Measurements from ENCODE around the gene C1QTNF1.
"Not testable (repeated sequence)": the region's sequence is repeated elsewhere in the genome, so short reads cannot be mapped to it uniquely, and the experiment has no call there.

C1QTNF1 gene

DNA sequence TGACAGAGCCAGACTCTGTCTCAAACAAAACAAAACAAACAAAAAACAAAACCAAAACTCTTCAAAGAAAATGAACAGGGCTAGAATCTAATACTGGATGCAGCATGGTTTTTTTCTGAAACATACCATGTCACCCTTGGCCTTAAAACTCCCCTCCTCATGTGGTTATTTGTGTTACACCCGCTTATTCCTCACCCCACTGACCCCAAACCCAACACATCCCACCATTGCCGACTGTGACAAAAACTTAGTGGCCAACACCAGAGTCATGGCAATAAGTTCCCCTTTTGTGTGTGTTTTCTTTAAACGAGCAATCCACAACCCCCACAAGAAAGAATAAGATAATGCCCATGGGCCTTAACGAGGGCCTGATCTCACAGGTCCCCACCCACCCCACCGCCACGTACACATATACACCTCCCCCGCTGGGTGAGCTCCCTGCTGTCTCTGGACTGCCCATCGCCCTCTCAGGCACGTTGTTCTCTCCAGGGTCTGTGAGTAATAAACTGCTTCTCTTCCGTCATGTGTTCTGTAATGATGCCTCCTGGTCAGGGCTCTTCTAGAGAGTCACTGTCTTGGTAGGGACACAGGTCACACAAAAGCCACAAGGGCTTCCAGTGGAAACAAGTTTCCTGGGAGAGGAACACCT, 33.9 kb downstream of the C1QTNF1 start:
- DNase-seq: no peak

GRCh38 chr17:79062691-79063090, 38.7 kb downstream of the C1QTNF1 start:
- no peak for DNase-seq

DNA sequence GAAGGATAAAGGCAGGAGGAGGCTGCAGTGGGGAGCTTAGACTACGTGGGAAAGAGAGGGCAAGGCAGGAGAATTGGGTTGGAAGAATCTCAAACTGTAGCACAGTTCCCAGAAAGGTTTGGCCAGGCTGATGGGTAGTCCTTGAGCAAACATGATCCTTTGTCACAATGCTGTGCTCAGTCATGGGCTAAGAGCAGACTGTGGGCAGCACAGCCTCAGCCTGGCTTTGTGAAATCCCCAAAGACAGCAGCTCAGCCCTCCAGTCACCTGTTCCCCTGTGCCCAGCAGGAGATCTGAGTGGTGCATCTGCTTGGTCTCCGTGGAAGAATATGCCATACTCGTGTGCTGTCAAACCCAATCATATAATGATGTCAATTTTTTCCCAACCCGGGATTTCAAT, 40.1 kb downstream of the C1QTNF1 start:
- DNase-seq: no peak

DNA sequence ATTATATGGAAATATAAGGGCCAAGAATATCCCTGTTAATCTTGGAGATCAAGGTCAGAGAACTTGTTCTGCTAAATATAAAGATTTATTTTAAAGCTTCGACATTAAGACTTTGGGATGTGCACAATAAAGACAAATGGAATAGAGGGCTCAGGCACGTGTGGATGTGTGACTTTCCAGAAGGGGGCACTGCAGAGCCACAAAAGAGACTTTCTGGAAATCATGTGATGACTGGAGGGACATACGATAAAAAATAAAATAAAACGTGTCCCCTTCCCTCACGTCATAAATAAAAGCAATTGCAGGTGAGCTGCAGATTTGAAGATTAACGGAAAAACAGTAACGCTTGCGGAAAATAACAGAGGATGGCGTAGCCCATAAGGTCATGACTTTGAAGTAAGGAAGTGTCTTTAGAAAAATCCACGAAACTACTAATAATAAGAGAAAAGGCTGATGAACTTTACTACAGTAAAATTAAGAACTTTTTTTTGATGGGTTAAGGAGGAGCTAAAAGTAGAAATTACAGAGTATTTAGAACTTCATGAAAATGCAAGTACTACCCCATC, 41.2 kb downstream of the C1QTNF1 start:
- DNase-seq: no peak

GRCh38 chr17:79066963-79067362, 43.0 kb downstream of the C1QTNF1 start:
- DNase-seq: no peak

DNA sequence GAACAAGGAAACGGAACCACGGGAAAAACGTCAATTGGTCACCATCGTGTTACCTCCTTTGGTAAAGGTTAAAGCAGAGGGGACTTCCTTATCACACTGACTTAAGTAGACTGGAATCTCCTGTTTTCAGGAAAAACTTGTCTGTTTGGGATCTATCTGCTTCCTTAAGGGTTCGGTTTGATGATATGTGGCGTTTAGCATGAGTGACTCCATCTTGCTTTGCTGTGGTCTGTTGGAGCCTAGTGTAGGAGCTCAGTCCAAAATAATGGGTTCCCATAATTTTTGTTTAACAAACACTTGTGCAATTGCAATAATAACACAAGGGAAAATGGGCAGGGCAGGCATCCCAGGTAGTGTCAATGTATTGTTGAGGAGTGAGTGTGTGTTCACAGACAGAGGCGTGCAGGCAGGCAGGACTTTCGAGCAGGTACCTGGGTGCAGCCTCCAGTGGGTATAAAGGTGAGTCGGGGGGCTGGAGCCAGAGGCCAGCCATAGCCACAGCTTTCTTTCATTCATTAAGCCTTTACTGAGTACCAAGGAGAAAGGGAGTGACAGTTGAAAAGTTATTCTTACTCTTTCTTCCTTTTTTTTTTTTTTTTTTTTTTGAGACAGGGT, 46.4 kb downstream of the C1QTNF1 start:
- no peak for DNase-seq

GRCh38 chr17:79071161-79071740, 47.3 kb downstream of the C1QTNF1 start:
- DNase-seq: no peak

DNA sequence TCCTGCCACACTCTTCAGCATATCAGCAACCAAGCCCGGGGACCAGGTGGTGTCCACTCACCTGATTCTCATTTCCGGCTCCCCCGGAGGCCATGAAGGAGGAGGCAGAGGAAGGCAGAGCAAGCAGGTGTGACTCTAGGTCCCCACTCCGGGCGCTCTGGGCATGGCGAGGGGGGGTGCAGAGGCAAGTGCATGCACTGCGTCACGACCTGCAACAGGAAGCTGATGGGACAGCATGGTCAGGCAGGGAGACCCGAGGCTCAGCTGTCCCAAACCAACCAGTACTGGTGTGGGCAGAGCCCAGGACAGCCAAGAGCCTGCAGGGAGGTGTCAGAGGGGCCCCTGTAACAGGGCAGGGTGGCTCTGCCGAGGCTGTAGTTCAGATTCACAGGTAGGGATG, 48.6 kb downstream of the C1QTNF1 start:
- no peak for DNase-seq

DNA sequence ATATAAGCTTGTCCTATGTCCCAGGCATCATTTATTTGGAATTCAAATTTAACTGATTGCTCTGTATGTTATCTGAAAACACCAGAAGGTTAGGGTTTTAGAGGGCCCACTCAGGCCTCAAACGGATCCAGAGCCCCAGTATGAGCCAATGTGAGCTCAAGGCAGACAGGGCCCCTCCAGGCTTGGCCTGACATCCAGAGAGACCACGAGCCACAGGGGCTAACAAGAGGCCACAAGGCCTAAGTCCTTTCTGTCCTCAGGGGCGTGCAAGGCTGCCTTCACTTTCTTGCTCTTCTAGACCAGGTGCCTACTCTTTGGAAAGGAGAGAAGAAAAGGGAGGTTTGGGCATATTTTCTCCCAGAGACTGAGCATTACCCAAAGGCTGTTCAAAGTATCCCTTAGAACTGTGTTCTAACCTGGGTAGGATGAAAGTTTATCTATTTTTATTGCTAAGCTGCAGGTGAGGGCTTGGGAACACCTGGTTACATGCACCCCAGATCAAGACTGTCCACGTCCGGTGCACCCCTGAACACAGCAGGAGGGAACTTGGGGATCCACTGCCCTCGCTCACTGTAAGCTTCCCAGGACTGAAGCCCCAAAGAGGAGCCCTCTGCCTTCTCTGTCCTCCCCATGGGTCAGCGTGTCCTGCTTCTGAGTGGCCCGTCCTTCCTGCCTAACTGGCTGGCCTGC, 49.2 kb downstream of the C1QTNF1 start:
- no peak for DNase-seq

- no peak for DNase-seq
Observed at GRCh38 chr17:79073706-79074088, 49.7 kb downstream of the C1QTNF1 start.

- not testable (repeated sequence) for DNase-seq
Observed at GRCh38 chr17:79074121-79074648, 50.2 kb downstream of the C1QTNF1 start.

GRCh38 chr17:79074649-79075445, 50.9 kb downstream of the C1QTNF1 start, which contains the start of gene ENGASE:
ENGASE (plus strand) TSS chr17:79074824; CDS start chr17:79074945, 121 bp downstream.
- DNase-seq: peak; percentile 98

- no peak for DNase-seq
Observed at GRCh38 chr17:79075446-79075750, 51.4 kb downstream of the C1QTNF1 start.

DNA sequence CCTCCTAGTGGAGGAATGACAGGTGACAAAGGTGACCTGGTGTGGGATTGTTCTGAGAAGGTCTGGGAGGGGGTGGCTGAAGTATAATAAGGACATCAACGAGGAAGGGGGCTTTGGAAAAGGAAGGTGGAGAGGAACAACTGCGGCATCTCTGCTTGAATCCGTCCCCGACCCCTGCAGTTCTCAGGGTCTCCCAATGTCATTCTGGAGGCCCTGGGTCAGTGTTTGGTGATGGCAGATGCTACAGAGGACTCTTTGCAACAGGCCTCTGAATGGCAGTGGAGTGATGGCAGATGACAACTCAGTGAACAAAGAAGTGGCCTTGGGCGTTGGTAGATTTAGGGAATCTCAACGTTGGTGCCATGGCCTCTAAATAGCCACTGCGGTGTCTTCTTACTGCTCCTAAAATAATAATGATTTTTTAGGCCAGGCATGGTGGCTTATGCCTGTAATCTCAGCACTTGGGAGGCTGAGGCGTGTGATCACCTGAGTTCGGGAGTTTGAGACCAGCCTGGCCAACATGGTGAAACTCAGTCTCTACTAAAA, 52.0 kb downstream of the C1QTNF1 start:
- DNase-seq: no peak

- no peak for DNase-seq
Observed at GRCh38 chr17:79077587-79077986, 53.6 kb downstream of the C1QTNF1 start.

DNA sequence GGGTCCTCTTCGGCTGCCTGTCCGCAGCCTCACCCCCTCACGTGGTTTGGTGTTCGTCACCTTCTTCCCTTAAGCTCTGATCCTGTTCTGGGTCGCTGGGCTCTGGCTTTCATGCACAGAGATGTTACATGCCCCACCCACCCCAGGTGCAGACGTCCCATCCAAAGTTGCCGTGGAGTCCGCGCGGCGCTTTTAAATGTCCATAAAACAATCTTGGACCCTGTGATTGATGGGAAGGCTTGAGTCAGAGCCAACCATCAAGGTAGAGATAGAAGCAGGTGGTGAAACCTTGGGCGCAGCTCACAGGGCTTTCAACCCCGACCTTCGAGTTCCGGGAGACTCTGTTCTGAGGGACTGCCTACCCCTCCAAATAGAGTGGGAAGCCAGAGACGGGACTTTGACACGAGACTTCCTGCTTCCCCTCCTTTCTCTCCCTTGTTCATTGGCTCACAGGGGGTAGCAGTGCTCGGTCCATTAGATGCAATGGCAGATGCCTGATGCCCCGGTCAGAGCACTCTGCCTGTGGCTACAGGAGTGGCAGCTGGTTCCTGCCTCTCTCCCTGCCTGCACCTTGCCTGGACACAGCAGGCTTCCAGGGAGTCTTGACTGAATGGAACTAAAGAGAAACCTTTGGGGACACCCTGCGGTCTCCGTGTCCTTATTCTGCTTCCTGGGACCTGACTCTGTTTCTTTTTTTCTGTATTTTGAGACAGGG, 54.7 kb downstream of the C1QTNF1 start:
- DNase-seq: no peak

GRCh38 chr17:79079421-79080200, 55.6 kb downstream of the C1QTNF1 start:
- no peak for DNase-seq

- no peak for DNase-seq
Observed at GRCh38 chr17:79080349-79080748, 56.4 kb downstream of the C1QTNF1 start.

GRCh38 chr17:79080761-79081290, 56.9 kb downstream of the C1QTNF1 start:
- DNase-seq: no peak

DNA sequence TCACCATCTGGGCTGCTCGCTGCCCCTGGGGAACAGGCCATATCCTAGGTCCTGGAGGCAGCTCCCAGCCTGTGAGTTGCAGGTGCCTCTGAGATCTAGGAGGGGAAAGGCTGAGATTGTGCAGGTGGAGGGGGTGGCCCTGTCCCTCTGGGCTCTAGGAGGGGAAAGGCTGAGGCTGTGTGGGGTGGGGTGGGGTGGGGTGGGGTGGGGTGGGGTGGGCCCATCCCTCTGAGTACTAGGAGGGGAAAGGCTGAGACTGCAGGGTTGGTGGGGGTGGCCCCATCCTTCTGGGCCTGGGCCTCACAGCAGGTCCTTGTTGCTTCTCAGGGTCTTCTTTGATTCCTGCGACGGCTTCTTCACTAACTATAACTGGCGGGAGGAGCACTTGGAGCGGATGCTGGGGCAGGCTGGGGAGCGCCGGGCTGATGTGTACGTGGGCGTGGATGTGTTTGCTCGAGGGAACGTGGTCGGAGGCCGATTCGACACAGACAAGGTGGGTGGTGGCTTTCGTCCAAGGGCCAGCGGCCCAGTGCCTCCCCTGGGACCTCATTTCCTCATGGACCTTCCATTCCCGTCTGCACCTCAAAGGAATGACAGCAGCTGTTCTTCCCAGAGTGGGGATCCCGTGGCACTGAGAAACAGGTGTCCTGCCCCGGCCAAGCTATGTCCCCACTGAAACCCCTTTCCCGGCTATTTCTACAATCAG, 57.8 kb downstream of the C1QTNF1 start:
- no peak for DNase-seq
